ENCODE data around the gene RALGAPB.
"Not testable (repeated sequence)": the region's sequence is repeated elsewhere in the genome, so short reads cannot be mapped to it uniquely, and the experiment has no call there.

Gene RALGAPB

GRCh38 chr20:38428800-38429199 is 43.8 kb upstream of the RALGAPB start:
- no peaks in the 10 kb centered on the region for H3K27me3 ChIP-seq
- no peak overlapping the region for H3K4me3 ChIP-seq (ENCODE audit: low read depth in 1 of 2, low read length in 1 of 2)
- peaks cover 99% of the 10 kb centered on the region for H3K36me3 ChIP-seq
- H3K4me1 ChIP-seq (ENCODE audit: control insufficient read depth in 1 of 2, insufficient read depth in 1 of 2, low read depth in 1 of 2, low read length in 1 of 2): peaks cover 0 to 3% of the 10 kb centered on the region in 2 experiments
- no peak overlapping the region for H3K27ac ChIP-seq
- H3K9me3 ChIP-seq: no peaks in the 10 kb centered on the region
- TF ChIP-seq, protein P1, sequence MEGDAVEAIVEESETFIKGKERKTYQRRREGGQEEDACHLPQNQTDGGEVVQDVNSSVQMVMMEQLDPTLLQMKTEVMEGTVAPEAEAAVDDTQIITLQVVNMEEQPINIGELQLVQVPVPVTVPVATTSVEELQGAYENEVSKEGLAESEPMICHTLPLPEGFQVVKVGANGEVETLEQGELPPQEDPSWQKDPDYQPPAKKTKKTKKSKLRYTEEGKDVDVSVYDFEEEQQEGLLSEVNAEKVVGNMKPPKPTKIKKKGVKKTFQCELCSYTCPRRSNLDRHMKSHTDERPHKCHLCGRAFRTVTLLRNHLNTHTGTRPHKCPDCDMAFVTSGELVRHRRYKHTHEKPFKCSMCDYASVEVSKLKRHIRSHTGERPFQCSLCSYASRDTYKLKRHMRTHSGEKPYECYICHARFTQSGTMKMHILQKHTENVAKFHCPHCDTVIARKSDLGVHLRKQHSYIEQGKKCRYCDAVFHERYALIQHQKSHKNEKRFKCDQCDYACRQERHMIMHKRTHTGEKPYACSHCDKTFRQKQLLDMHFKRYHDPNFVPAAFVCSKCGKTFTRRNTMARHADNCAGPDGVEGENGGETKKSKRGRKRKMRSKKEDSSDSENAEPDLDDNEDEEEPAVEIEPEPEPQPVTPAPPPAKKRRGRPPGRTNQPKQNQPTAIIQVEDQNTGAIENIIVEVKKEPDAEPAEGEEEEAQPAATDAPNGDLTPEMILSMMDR (IDR thresholded peaks at IDR 0.05): no peak

DNA sequence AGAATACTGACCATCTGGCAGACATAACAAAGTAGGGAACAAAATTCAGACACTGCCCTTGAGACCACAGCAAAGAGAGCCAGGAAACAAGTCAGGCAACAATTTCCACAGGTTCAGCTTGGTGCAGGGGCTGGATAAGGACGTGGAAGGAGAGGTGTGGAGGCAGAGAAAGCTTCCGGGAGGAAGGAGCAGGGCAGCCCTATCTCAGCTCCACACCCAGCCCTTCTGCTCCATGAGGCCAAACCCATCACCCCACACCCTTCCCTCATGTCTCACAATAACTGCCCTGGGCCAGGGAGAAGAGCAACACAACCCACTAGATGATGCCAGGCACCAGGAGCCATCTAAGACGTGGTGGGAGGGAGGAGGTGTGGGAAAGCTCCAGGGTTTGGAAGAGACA is 43.3 kb upstream of the RALGAPB start:
- TF ChIP-seq, protein P1 (IDR thresholded peaks at IDR 0.05): no peak
- Histone ChIP-seq H3K9me3 (no peaks in the 10 kb centered on the region), H3K4me3 (ENCODE audit: low read depth in 1 of 2, low read length in 1 of 2) (no peak overlapping the region), H3K27ac (no peak overlapping the region), H3K27me3 (no peaks in the 10 kb centered on the region), H3K36me3 (peaks cover 95% of the 10 kb centered on the region), H3K4me1 (ENCODE audit: control insufficient read depth in 1 of 2, insufficient read depth in 1 of 2, low read depth in 1 of 2, low read length in 1 of 2) (peaks cover 4 to 7% of the 10 kb centered on the region in 2 experiments)

GRCh38 chr20:38430679-38431325 is 41.8 kb upstream of the RALGAPB start:
- no peaks in the 10 kb centered on the region for H3K27me3 ChIP-seq
- TF ChIP-seq, protein P1 (IDR thresholded peaks at IDR 0.05): no peak
- H3K27ac ChIP-seq: no peak overlapping the region
- H3K4me1 ChIP-seq (ENCODE audit: control insufficient read depth in 1 of 2, insufficient read depth in 1 of 2, low read depth in 1 of 2, low read length in 1 of 2): peaks cover 11 to 14% of the 10 kb centered on the region in 2 experiments
- H3K36me3 ChIP-seq: peaks cover 80% of the 10 kb centered on the region
- H3K4me3 ChIP-seq (ENCODE audit: low read depth in 1 of 2, low read length in 1 of 2): no peak overlapping the region
- H3K9me3 ChIP-seq: no peaks in the 10 kb centered on the region

- H3K36me3 ChIP-seq: peaks cover 65% of the 10 kb centered on the region
- no peak overlapping the region for H3K4me3 ChIP-seq (ENCODE audit: low read depth in 1 of 2, low read length in 1 of 2)
- H3K27ac ChIP-seq: no peak overlapping the region
- TF ChIP-seq, protein P1 (IDR thresholded peaks at IDR 0.05): no peak
- no peaks in the 10 kb centered on the region for H3K9me3 ChIP-seq
- H3K4me1 ChIP-seq (ENCODE audit: control insufficient read depth in 1 of 2, insufficient read depth in 1 of 2, low read depth in 1 of 2, low read length in 1 of 2): peaks cover 11 to 14% of the 10 kb centered on the region in 2 experiments
- no peaks in the 10 kb centered on the region for H3K27me3 ChIP-seq
These were observed 40.4 kb upstream of the RALGAPB start for GRCh38 chr20:38432292-38432691.

DNA sequence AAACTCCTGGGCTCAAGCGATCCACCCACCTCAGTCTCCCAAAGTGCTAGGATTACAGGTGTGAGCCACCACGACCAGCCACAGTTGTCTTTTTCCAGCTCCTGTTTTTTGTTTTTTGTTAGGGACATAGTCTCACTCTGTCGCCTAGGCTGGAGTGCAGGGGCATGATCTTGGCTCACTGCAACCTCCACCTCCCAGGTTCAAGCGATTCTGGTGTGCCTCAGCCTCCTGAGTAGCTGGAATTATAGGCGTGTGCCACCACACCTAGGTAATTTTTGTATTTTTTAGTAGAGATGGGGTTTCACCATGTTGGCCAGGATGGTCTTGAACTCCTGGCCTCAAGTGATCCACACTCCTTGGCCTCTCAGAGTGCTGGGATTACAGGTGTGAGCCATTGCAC is 39.8 kb upstream of the RALGAPB start:
- H3K9me3 ChIP-seq, H3K27ac ChIP-seq: not testable (repeated sequence)
- peaks cover 60% of the 10 kb centered on the region for H3K36me3 ChIP-seq

GRCh38 chr20:38433304-38433972 is 39.2 kb upstream of the RALGAPB start:
- TF ChIP-seq, protein P1 (IDR thresholded peaks at IDR 0.05): no peak
- Histone ChIP-seq H3K4me1 (ENCODE audit: control insufficient read depth in 1 of 2, insufficient read depth in 1 of 2, low read depth in 1 of 2, low read length in 1 of 2) (peaks cover 11 to 14% of the 10 kb centered on the region in 2 experiments), H3K9me3 (no peaks in the 10 kb centered on the region), H3K27ac (no peak overlapping the region), H3K36me3 (peaks cover 54% of the 10 kb centered on the region), H3K27me3 (no peaks in the 10 kb centered on the region), H3K4me3 (ENCODE audit: low read depth in 1 of 2, low read length in 1 of 2) (no peak overlapping the region)

More for the DNA sequence above, 39.8 kb upstream of the RALGAPB start:
- H3K4me1 ChIP-seq (ENCODE audit: control insufficient read depth in 1 of 2, insufficient read depth in 1 of 2, low read depth in 1 of 2, low read length in 1 of 2): peaks cover 11 to 14% of the 10 kb centered on the region in 2 experiments
- not testable (repeated sequence) for H3K4me3 ChIP-seq (ENCODE audit: low read depth in 1 of 2, low read length in 1 of 2); H3K27me3 ChIP-seq

Data from neutrophil (primary cell).